HepG2 (cell line): ENCODE results near the gene KRT10. TPM values are rescaled to one million over a fixed set of nuclear protein-coding genes. Genes with fewer than 3 reads are reported as not detected.
A peak's percentile ranks its signal among the peaks of the same experiment; 100 is the strongest.

ENCODE experiments used
- ATAC-seq: fragments of 200-7000 bp; cut with Tn5 transposase; 3 replicates; pipeline ENCODE4 v1.9.1; 2020; ENCODE audit warnings: mild to moderate bottlenecking, moderate library complexity
- BruUV-seq: library from RNA; stranded (reverse); fragments of 400-500 nt; replicated peaks from 2 replicates; lab custom pipeline; 2021; lab: Mats Ljungman, UMichigan
- CTCF ChIA-PET: fragments of 300-600 bp; formaldehyde crosslinking; extraction: SDS; loops from one replicate; lab custom pipeline; 2021; ENCODE audit warnings: low total read pairs, inconsistent platforms, low intra/inter-chr PET ratio; lab: Yijun Ruan, JAX
- POLR2A ChIA-PET: fragments of 350-600 bp; sonication (Branson Sonifier 250); formaldehyde crosslinking; loops from one replicate; lab custom pipeline; 2020; ENCODE audit warnings: antibody characterized with exemption, inconsistent platforms; lab: Yijun Ruan, JAX
- DNase-seq: peaks from one replicate; pipeline ENCODE4 v3.0.0-alpha.2; 2015; ENCODE audit warnings: low spot score
- FAIRE-seq: peaks from 3 replicates; lab custom pipeline; 2011; peaks lifted over from hg19 to GRCh38; lab: Jason Lieb, UNC
- H2AFZ ChIP-seq: one replicate; pipeline ENCODE4 v1.6.1; 2011; ENCODE audit warnings: low read length, inconsistent platforms
- H3K27ac ChIP-seq: fragments of 300-600 bp; 3 replicates; pipeline ENCODE4 v1.8.0; 2011; ENCODE audit warnings: mixed run types, mild to moderate bottlenecking, mixed read lengths, low read length, inconsistent platforms; ENCODE audit not compliant: insufficient read depth; ENCODE audit errors: extremely low read length
- H3K27me3 ChIP-seq, 2 experiments: fragments of 200-600 bp in 1 of 2; 2 replicates in 1 of 2; 3 replicates in 1 of 2; pipeline versions ENCODE4 v1.6.0 to v1.8.0; 2011; ENCODE audit warnings: low read length in 2 of 2, mild to moderate bottlenecking in 2 of 2, moderate library complexity in 2 of 2, inconsistent platforms in 1 of 2; ENCODE audit not compliant: insufficient read depth in 2 of 2, control insufficient read depth in 1 of 2
- H3K36me3 ChIP-seq, 2 experiments: fragments of 200-600 bp in 1 of 2; replicated peaks in 1 of 2; 2 replicates in 1 of 2; 3 replicates in 1 of 2; pipeline versions ENCODE4 v1.5.1 to v1.8.0; 2011; ENCODE audit warnings: low read length in 2 of 2, inconsistent platforms in 1 of 2; ENCODE audit not compliant: insufficient read depth in 2 of 2, control insufficient read depth in 1 of 2
- H3K4me1 ChIP-seq: 2 replicates; pipeline ENCODE4 v1.5.1; 2012; ENCODE audit warnings: low read length, inconsistent platforms; ENCODE audit not compliant: insufficient read depth
- H3K4me2 ChIP-seq: 2 replicates; pipeline ENCODE4 v1.6.0; 2011; ENCODE audit warnings: low read depth, low read length, inconsistent platforms
- H3K4me3 ChIP-seq, 3 experiments: fragments of 200-600 bp in 1 of 3; sonication (generic), shearing (Covaris generic) in 1 of 3; replicated peaks in 1 of 3; 2 replicates each; pipeline ENCODE4 v1.5.1; 2011 to 2016; ENCODE audit warnings: low read length in 3 of 3, inconsistent platforms in 2 of 3, low read depth in 2 of 3, mild to moderate bottlenecking in 2 of 3, control low read depth in 1 of 3, mixed read lengths in 1 of 3; ENCODE audit not compliant: insufficient read depth in 1 of 3
- H3K79me2 ChIP-seq: one replicate; pipeline ENCODE4 v1.6.1; 2011; ENCODE audit warnings: low read length, inconsistent platforms; ENCODE audit not compliant: insufficient read depth
- H3K9ac ChIP-seq: 2 replicates; pipeline ENCODE4 v1.6.0; 2011; ENCODE audit warnings: mild to moderate bottlenecking, low read depth, low read length, inconsistent platforms; ENCODE audit not compliant: insufficient read depth
- H3K9me3 ChIP-seq: 2 replicates; pipeline ENCODE4 v1.5.1; 2012; ENCODE audit warnings: mild to moderate bottlenecking, low read length
- H4K20me1 ChIP-seq: 2 replicates; pipeline ENCODE4 v1.6.0; 2011; ENCODE audit warnings: inconsistent platforms, mild to moderate bottlenecking, low read length, moderate library complexity; ENCODE audit not compliant: insufficient read depth
- CBX1 ChIP-seq: IDR thresholded peaks from one replicate; pipeline ENCODE4 v1.6.1; 2016; ENCODE audit warnings: antibody characterized with exemption, low read depth
- GLI4 ChIP-seq: sonication (generic); formaldehyde crosslinking; IDR thresholded peaks from 2 replicates; pipeline ENCODE4 v1.5.1; 2020; ENCODE audit warnings: missing genetic modification reagents, mild to moderate bottlenecking, moderate library complexity, borderline replicate concordance
- HNRNPK ChIP-seq: fragments of 200-400 bp; formaldehyde crosslinking; IDR thresholded peaks from 2 replicates; pipeline ENCODE4 v1.6.1; 2018; ENCODE audit warnings: low read length, low read depth, moderate library complexity, mild to moderate bottlenecking; ENCODE audit not compliant: poor library complexity, severe bottlenecking
- KDM1A ChIP-seq: IDR thresholded peaks from 2 replicates; pipeline ENCODE4 v1.6.1; 2016; ENCODE audit warnings: missing compliant biosample characterization
- KDM4B ChIP-seq: sonication (generic); formaldehyde crosslinking; IDR thresholded peaks from 2 replicates; pipeline ENCODE4 v1.4.0; 2020; ENCODE audit warnings: missing genetic modification reagents
- MAFF ChIP-seq: IDR thresholded peaks from 2 replicates; pipeline ENCODE4 v1.6.1; 2011; ENCODE audit warnings: low read depth, low read length, improper control_type of control experiment
- RFX5 ChIP-seq: IDR thresholded peaks from 2 replicates; pipeline ENCODE4 v1.6.1; 2011; ENCODE audit warnings: low read depth, low read length, improper control_type of control experiment
- SRSF9 ChIP-seq: fragments of 200-400 bp; formaldehyde crosslinking; IDR thresholded peaks from 2 replicates; pipeline ENCODE4 v1.6.1; 2018; ENCODE audit warnings: borderline replicate concordance, mild to moderate bottlenecking, low read depth, low read length; ENCODE audit not compliant: insufficient read depth, poor library complexity, severe bottlenecking
- XBP1 ChIP-seq: sonication (generic); formaldehyde crosslinking; IDR thresholded peaks from 2 replicates; pipeline ENCODE4 v1.5.0; 2020; ENCODE audit warnings: missing genetic modification reagents
- ZKSCAN5 ChIP-seq: sonication (generic); formaldehyde crosslinking; IDR thresholded peaks from 2 replicates; pipeline ENCODE4 v1.5.1; 2020; ENCODE audit warnings: mild to moderate bottlenecking, missing genetic modification reagents
- ZNF225 ChIP-seq: sonication (generic); formaldehyde crosslinking; IDR thresholded peaks from 2 replicates; pipeline ENCODE4 v1.4.0; 2020; ENCODE audit warnings: mild to moderate bottlenecking, missing genetic modification reagents
- ZNF253 ChIP-seq: sonication (generic); formaldehyde crosslinking; IDR thresholded peaks from 2 replicates; pipeline ENCODE4 v1.8.0; 2022; ENCODE audit warnings: mild to moderate bottlenecking, missing genetic modification reagents, borderline replicate concordance
- ZNF615 ChIP-seq: sonication (generic); formaldehyde crosslinking; IDR thresholded peaks from 2 replicates; pipeline ENCODE4 v1.5.0; 2020; ENCODE audit warnings: mild to moderate bottlenecking, missing genetic modification reagents, borderline replicate concordance
- WGBS: methylation state at CpG from one replicate; pipeline ENCODE4 v1.1.6; 2017; ENCODE audit warnings: low lambda C conversion rate; 5-methylcytosine and 5-hydroxymethylcytosine counted together
- in situ Hi-C: cut with HindIII; loops from 2 replicates; pipeline ENCODE4 v1.10.0; 2017; ENCODE audit warnings: low pct_unique_long_range_greater_than_20kb; ENCODE audit not compliant: extremely low pct_ligation_motif_present
- intact Hi-C: fragments of 100-400 bp; cut with micrococcal nuclease; formaldehyde crosslinking; loops from one replicate; pipeline ENCODE4 v1.10.0; 2022; ENCODE audit not compliant: unreplicated experiment
- polyA plus RNA-seq, 8 experiments: library from polyadenylated mRNA; depleted of rRNA in 3 of 8; stranded (reverse) in 7 of 8; unstranded in 1 of 8; fragments of >200 nt; fragmentation: Illumina TruSeq in 4 of 8; extraction: Trizol in 4 of 8; gene quantifications; 2 replicates each; pipeline versions ENCODE4 v1.2.1 to v1.2.3, GENCODE V29; 2011 to 2016; ENCODE audit warnings: low read depth in 4 of 8, missing spikeins in 1 of 8, mixed read lengths in 1 of 8; ENCODE audit not compliant: insufficient read depth in 1 of 8
- total RNA-seq, 5 experiments: library from RNA; depleted of rRNA; stranded (reverse); fragments of >200 nt; fragmentation: Illumina TruSeq; extraction: Trizol; gene quantifications; 2 replicates each; pipeline ENCODE4 v1.2.3, GENCODE V29; 2016; ENCODE audit warnings: low read depth in 1 of 5
- TF ChIP-seq, protein P1 (sequence below): sonication (generic); formaldehyde crosslinking; conservative IDR thresholded peaks from 2 replicates; pipeline ENCODE4 v1.4.0; 2020; ENCODE audit warnings: missing genetic modification reagents
- TF ChIP-seq, protein P2 (sequence below): IDR thresholded peaks from 2 replicates; pipeline ENCODE4 v1.6.1; 2016; ENCODE audit warnings: missing genetic modification reagents, missing compliant biosample characterization
- TF ChIP-seq, protein P3 (sequence below): sonication (generic); formaldehyde crosslinking; IDR thresholded peaks from 2 replicates; pipeline ENCODE4 v1.4.0; 2020; ENCODE audit warnings: missing genetic modification reagents
- TF ChIP-seq, protein P4 (sequence below): sonication (generic); formaldehyde crosslinking; IDR thresholded peaks from 2 replicates; pipeline ENCODE4 v1.5.0; 2020; ENCODE audit warnings: mild to moderate bottlenecking, missing genetic modification reagents

Gene KRT10
- total and polyA plus RNA-seq, 2 of the 13 experiments (the other 11 are each of a cell fraction or from before 2014, with no cell fraction given) = 25.1 to 27.5 TPM

DNA sequence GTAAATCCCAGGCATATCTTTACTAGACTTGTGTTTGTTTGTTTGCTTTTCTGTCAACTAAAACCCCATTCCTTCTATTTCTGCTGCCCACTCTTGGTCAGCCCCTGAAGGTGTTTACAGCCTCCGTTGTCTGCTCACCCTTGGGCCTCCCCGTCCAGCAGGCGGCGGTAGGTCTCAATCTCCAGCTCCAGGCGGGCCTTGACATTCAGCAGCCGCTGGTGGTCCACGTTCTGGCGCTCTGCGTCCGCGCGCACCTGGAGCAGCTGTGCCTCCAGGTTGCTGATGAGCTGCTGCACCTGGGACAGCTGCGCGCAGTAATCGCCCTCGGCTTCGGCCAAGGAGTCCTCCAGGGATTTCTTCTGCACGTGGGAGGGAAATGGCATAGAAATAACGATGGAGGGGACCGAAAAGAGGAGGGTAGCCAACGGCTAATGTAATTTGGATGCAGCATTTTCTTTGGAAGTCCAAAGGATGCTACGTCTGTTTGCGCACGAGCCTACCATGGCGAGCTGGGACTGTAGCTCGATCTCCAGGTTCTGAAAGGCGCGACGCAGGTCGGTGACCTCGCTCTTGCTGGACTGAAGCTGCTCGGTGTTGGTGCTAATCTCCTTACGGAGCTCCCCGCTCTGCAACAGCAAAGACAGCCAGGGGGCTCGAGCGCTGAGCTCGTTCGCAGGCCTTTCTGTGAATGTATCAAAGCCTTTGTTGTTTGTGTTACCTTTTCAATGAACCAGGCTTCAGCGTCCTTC, 40.7 kb upstream of the KRT10 start:
- H2AFZ ChIP-seq = no peak overlapping the region
- no peaks in the 10 kb centered on the region for H3K9me3 ChIP-seq
- no TSS peak for BruUV-seq
- ChIA-PET POLR2A (interaction anchor here (1.0 kb wide), 1 partner anchor 44 kb away, joined by 3 read pairs; no protein-coding TSS in a partner anchor), CTCF (interaction anchor here (1.1 to 1.7 kb wide), 5 partner anchors 46 to 800 kb away, joined by 3 to 7 read pairs (median 4); no protein-coding TSS in a partner anchor)
- H4K20me1 ChIP-seq = no peaks in the 10 kb centered on the region
- intact Hi-C loops (loop anchor here (1.0 to 2.0 kb wide), 2 partner anchors 46 to 466 kb away; no protein-coding TSS in a partner anchor), in situ Hi-C loops (no loop called here)
- FAIRE-seq = peak; percentile 32
- no peaks in the 10 kb centered on the region for H3K79me2 ChIP-seq
- H3K4me3 ChIP-seq = no peak overlapping the region
- H3K27ac ChIP-seq = no peak overlapping the region
- H3K4me1 ChIP-seq = no peaks in the 10 kb centered on the region
- peak; percentile 97 for ATAC-seq
- DNase-seq = peak; percentile 48
- WGBS = 55% methylated on average over 39 of the region's 39 CpGs
- H3K36me3 ChIP-seq = no peaks in the 10 kb centered on the region
- no peaks in the 10 kb centered on the region; a peak in 1 of 5 replicates for H3K27me3 ChIP-seq
- no peak overlapping the region for H3K4me2 ChIP-seq
- no peak overlapping the region for H3K9ac ChIP-seq
- TF ChIP-seq ZNF253 (CRISPR knock-in tag) (no peak), RFX5 (no peak), KDM4B (CRISPR knock-in tag) (peak; percentile 78; the same call in 1 of the 2 replicates), ZNF225 (CRISPR knock-in tag) (peak; percentile 53; the same call in 1 of the 2 replicates), SRSF9 (no peak), ZNF615 (CRISPR knock-in tag) (no peak), CBX1 (no peak), GLI4 (CRISPR knock-in tag) (no peak), HNRNPK (no peak), XBP1 (no peak), ZKSCAN5 (no peak), KDM1A (CRISPR knock-in tag) (no peak), MAFF (no peak)
- TF ChIP-seq, protein P1, sequence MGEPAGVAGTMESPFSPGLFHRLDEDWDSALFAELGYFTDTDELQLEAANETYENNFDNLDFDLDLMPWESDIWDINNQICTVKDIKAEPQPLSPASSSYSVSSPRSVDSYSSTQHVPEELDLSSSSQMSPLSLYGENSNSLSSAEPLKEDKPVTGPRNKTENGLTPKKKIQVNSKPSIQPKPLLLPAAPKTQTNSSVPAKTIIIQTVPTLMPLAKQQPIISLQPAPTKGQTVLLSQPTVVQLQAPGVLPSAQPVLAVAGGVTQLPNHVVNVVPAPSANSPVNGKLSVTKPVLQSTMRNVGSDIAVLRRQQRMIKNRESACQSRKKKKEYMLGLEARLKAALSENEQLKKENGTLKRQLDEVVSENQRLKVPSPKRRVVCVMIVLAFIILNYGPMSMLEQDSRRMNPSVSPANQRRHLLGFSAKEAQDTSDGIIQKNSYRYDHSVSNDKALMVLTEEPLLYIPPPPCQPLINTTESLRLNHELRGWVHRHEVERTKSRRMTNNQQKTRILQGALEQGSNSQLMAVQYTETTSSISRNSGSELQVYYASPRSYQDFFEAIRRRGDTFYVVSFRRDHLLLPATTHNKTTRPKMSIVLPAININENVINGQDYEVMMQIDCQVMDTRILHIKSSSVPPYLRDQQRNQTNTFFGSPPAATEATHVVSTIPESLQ (CRISPR knock-in tag) = no peak
- TF ChIP-seq, protein P2, sequence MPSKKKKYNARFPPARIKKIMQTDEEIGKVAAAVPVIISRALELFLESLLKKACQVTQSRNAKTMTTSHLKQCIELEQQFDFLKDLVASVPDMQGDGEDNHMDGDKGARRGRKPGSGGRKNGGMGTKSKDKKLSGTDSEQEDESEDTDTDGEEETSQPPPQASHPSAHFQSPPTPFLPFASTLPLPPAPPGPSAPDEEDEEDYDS (CRISPR knock-in tag) = no peak; the same call in 1 of the 2 replicates
- TF ChIP-seq, protein P3, sequence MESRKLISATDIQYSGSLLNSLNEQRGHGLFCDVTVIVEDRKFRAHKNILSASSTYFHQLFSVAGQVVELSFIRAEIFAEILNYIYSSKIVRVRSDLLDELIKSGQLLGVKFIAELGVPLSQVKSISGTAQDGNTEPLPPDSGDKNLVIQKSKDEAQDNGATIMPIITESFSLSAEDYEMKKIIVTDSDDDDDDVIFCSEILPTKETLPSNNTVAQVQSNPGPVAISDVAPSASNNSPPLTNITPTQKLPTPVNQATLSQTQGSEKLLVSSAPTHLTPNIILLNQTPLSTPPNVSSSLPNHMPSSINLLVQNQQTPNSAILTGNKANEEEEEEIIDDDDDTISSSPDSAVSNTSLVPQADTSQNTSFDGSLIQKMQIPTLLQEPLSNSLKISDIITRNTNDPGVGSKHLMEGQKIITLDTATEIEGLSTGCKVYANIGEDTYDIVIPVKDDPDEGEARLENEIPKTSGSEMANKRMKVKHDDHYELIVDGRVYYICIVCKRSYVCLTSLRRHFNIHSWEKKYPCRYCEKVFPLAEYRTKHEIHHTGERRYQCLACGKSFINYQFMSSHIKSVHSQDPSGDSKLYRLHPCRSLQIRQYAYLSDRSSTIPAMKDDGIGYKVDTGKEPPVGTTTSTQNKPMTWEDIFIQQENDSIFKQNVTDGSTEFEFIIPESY (CRISPR knock-in tag) = peak; percentile 58; the same call in 1 of the 2 replicates
- TF ChIP-seq, protein P4, sequence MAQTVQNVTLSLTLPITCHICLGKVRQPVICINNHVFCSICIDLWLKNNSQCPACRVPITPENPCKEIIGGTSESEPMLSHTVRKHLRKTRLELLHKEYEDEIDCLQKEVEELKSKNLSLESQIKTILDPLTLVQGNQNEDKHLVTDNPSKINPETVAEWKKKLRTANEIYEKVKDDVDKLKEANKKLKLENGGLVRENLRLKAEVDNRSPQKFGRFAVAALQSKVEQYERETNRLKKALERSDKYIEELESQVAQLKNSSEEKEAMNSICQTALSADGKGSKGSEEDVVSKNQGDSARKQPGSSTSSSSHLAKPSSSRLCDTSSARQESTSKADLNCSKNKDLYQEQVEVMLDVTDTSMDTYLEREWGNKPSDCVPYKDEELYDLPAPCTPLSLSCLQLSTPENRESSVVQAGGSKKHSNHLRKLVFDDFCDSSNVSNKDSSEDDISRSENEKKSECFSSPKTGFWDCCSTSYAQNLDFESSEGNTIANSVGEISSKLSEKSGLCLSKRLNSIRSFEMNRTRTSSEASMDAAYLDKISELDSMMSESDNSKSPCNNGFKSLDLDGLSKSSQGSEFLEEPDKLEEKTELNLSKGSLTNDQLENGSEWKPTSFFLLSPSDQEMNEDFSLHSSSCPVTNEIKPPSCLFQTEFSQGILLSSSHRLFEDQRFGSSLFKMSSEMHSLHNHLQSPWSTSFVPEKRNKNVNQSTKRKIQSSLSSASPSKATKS (CRISPR knock-in tag) = no peak
